LNCAP (cell line): Measurements from ENCODE around the gene DDN.

ENCODE experiments used
- CTCF ChIP-seq: fragments of 450-650 bp; IDR thresholded peaks from 2 replicates; pipeline ENCODE4 v1.5.1; 2017; ENCODE audit warnings: mild to moderate bottlenecking

The DDN gene

GRCh38 chr12:49036029-49036428 lies 36.9 kb upstream of the DDN start:
- TF ChIP-seq CTCF: no peak

GRCh38 chr12:49034286-49034622 lies 35.1 kb upstream of the DDN start:
- TF ChIP-seq CTCF: no peak

GRCh38 chr12:49033611-49034285 lies 34.6 kb upstream of the DDN start:
- TF ChIP-seq CTCF: no peak

GRCh38 chr12:49032679-49033447 lies 33.7 kb upstream of the DDN start:
- no peak for TF ChIP-seq CTCF

- TF ChIP-seq CTCF: no peak
These were observed 33.1 kb upstream of the DDN start for GRCh38 chr12:49032276-49032675.

GRCh38 chr12:49031573-49032161 lies 32.5 kb upstream of the DDN start:
- TF ChIP-seq CTCF: no peak

- no peak for TF ChIP-seq CTCF
These were observed 31.8 kb upstream of the DDN start for GRCh38 chr12:49030714-49031572.
